ENCODE data around the gene COX5A. TPM values are rescaled to one million over a fixed set of nuclear protein-coding genes. Genes with fewer than 3 reads are reported as not detected.

COX5A gene
- total and polyA plus RNA-seq, 2 of the 13 experiments (the other 11 are each of a cell fraction or from before 2014, with no cell fraction given) = 158 to 218 TPM

DNA sequence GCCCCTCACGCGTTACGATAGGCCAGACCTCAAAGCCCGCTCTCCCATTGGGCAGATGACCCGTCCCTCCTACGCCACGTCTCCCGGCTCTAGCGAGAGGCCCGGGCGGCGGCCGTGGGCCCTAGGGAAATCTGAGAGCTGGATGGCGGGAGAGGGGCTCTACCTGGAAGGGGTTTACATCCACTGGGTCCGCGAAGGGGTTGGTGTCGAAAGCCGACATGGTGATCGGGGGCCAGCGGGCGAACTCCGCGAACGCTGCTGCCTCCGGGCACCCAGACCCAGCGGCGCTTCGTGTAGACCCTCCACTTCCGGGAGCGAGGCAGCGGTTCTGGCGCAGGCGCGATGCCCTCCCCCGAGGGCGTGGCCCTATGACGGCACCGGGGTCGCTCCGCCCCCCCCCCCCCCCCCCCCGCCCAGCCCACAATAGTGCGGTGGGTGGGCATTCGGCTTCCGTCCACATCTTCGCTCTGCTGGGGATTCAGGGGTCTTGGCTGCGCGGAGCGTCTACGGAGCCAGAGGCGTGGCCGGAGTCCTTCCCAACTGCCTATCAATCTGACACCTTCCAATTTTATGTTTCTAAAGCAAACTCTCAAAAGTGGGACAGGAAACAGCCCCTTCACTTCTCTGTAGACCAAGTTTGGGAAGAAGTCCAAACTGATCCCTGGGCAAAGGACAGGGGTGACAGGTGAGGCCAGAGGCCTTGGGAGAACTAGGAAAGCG, 64.7 kb downstream of the COX5A start, which contains the start of gene SCAMP2 (continued):
- TF ChIP-seq ZNF678 (CRISPR knock-in tag; IDR thresholded peaks at IDR 0.05) = 0 out of 2 replicates have a peak, but pooled peaks have one; percentile 45
- no peak for TF ChIP-seq RORA (CRISPR knock-in tag; IDR thresholded peaks at IDR 0.05)
- TF ChIP-seq ZNF282 (IDR thresholded peaks at IDR 0.05; ENCODE audit: partially characterized antibody) = no peak
- 0 out of 2 replicates have a peak, but pooled peaks have one; percentile 25 for TF ChIP-seq ZNF788 (CRISPR knock-in tag; IDR thresholded peaks at IDR 0.05; ENCODE audit: borderline replicate concordance)
- TF ChIP-seq ZNF83 (CRISPR knock-in tag; IDR thresholded peaks at IDR 0.05; ENCODE audit: borderline replicate concordance) = no peak
- no peak for TF ChIP-seq AKNA (CRISPR knock-in tag; IDR thresholded peaks at IDR 0.05; ENCODE audit: borderline replicate concordance)
- no peak for TF ChIP-seq KLF15 (CRISPR knock-in tag; IDR thresholded peaks at IDR 0.05; ENCODE audit: borderline replicate concordance)
- no peak for TF ChIP-seq ZNF615 (CRISPR knock-in tag; IDR thresholded peaks at IDR 0.05; ENCODE audit: borderline replicate concordance)
- TF ChIP-seq PAF1 (CRISPR knock-in tag; IDR thresholded peaks at IDR 0.05) = no peak
- TF ChIP-seq CBFB (CRISPR knock-in tag; IDR thresholded peaks at IDR 0.05) = no peak
- TF ChIP-seq, protein P1, sequence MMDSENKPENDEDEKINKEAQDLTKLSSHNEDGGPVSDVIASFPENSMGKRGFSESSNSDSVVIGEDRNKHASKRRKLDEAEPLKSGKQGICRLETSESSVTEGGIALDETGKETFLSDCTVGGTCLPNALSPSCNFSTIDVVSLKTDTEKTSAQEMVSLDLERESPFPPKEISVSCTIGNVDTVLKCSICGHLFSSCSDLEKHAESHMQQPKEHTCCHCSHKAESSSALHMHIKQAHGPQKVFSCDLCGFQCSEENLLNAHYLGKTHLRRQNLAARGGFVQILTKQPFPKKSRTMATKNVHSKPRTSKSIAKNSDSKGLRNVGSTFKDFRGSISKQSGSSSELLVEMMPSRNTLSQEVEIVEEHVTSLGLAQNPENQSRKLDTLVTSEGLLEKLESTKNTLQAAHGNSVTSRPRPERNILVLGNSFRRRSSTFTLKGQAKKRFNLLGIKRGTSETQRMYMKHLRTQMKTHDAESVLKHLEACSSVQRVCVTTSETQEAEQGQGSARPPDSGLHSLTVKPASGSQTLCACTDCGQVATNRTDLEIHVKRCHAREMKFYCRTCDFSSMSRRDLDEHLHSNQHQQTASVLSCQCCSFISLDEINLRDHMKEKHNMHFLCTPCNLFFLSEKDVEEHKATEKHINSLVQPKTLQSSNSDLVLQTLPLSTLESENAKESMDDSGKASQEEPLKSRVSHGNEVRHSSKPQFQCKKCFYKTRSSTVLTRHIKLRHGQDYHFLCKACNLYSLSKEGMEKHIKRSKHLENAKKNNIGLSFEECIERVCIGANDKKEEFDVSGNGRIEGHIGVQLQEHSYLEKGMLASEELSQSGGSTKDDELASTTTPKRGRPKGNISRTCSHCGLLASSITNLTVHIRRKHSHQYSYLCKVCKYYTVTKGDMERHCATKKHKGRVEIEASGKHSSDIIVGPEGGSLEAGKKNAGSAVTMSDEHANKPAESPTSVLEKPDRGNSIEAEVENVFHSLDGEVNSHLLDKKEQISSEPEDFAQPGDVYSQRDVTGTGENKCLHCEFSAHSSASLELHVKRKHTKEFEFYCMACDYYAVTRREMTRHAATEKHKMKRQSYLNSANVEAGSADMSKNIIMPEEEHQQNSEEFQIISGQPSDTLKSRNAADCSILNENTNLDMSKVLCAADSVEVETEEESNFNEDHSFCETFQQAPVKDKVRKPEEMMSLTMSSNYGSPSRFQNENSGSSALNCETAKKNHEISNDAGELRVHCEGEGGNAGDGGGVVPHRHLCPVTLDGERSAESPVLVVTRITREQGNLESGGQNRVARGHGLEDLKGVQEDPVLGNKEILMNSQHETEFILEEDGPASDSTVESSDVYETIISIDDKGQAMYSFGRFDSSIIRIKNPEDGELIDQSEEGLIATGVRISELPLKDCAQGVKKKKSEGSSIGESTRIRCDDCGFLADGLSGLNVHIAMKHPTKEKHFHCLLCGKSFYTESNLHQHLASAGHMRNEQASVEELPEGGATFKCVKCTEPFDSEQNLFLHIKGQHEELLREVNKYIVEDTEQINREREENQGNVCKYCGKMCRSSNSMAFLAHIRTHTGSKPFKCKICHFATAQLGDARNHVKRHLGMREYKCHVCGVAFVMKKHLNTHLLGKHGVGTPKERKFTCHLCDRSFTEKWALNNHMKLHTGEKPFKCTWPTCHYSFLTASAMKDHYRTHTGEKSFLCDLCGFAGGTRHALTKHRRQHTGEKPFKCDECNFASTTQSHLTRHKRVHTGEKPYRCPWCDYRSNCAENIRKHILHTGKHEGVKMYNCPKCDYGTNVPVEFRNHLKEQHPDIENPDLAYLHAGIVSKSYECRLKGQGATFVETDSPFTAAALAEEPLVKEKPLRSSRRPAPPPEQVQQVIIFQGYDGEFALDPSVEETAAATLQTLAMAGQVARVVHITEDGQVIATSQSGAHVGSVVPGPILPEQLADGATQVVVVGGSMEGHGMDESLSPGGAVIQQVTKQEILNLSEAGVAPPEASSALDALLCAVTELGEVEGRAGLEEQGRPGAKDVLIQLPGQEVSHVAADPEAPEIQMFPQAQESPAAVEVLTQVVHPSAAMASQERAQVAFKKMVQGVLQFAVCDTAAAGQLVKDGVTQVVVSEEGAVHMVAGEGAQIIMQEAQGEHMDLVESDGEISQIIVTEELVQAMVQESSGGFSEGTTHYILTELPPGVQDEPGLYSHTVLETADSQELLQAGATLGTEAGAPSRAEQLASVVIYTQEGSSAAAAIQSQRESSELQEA (CRISPR knock-in tag; IDR thresholded peaks at IDR 0.05; ENCODE audit: not compliant biosample characterization) = no peak
- TF ChIP-seq CEBPB (IDR thresholded peaks at IDR 0.05; ENCODE audit: borderline replicate concordance, low read depth, low read length) = no peak
- TF ChIP-seq BRD4 (CRISPR knock-in tag; IDR thresholded peaks at IDR 0.05) = no peak
- no peak for TF ChIP-seq TOPORS (CRISPR knock-in tag; IDR thresholded peaks at IDR 0.05)

Data from HepG2 (cell line).